G401.6 (cell line): Measurements from ENCODE around the gene TP53TG5.
"Not testable (repeated sequence)": the region's sequence is repeated elsewhere in the genome, so short reads cannot be mapped to it uniquely, and the experiment has no call there.

Source experiments
- FAIRE-seq: peaks from 2 replicates; lab custom pipeline; 2012; peaks lifted over from hg19 to GRCh38; lab: Jason Lieb, UNC

TP53TG5 gene

DNA sequence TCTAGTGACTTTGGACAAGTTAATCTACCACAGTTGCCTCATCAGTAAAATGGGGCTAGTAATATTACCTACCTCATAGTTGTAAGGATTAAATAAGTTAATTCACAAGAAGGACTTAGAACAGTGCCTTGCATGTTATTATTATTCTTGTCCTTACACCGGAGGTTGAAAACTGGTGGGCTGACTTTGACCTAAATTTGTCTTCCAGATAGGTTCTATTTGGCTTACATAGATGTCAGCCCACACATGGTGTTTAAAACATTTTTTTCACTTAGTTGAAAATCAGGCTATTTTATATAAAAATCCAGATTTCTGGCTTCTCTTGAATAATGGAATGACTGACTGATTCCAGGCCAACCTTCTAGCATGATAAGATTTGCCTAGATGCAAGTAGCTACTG is 11.9 kb downstream of the TP53TG5 start:
- FAIRE-seq = no peak

DNA sequence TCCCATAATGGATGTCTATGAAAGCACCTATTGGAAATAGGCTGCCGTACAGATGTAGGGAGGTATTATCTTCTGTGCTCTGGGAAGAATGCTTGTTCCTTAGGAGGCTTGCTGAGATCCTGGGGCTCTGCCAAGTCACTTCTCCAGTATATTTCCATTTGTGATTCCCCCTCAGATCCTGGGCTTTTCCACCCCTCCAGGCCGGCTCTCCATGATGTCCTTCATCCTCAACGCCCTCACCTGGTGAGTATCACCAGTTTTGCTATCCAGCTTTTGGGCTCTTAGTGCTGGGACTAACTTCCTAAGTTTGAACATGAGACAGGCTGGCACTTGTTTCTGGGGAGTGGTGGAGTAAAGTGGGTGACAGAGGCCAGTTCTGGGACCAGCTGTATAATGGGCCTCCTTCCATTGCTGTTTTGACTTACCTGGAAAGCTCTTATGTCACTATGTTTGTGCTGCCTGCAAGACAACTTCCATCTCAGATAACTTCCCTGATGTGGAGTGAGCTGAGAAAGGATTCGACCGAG is 12.6 kb downstream of the TP53TG5 start:
- no peak for FAIRE-seq

DNA sequence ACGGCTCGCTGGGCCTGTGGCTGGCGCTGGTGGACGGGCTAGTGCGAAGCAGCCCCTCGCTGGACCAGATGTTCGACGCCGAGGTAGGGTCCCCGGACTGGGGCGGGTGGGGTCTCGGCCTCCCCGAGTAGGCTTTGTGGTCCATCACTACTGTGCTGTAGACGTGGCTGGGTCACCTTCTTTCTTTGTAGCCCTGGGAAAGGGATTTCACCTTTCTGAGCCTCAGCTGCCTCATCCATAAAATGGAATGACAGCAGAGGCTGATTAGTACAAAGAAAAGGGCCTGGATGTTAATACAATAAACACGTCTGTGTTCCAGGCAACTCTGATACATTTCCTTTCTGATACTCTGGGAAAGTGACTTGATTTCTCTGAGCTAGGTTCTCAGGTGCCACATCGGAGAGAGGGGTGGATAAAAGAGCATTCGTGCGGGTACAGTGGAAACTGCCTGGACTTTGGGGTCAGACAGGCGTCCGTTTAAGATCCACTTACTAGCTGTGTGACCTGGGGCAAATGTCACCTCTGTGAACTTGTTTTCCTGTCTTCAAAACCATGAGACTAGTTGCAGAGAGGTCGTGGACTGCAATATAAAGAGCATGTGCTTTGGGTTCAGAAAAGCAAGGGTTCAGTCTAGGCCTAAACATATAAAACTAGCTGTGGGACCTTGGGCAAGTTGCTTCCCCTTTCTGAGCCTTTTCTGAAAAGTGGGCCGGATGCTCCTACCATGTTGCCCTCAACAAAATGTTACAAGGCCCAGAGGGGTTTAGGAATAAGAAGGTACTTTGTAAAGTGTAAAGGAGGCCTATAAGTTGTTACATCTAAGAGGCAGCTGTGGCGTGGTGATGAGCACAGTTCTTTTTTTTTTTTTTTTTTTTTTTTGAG is 14.3 kb downstream of the TP53TG5 start:
- FAIRE-seq = no peak

DNA sequence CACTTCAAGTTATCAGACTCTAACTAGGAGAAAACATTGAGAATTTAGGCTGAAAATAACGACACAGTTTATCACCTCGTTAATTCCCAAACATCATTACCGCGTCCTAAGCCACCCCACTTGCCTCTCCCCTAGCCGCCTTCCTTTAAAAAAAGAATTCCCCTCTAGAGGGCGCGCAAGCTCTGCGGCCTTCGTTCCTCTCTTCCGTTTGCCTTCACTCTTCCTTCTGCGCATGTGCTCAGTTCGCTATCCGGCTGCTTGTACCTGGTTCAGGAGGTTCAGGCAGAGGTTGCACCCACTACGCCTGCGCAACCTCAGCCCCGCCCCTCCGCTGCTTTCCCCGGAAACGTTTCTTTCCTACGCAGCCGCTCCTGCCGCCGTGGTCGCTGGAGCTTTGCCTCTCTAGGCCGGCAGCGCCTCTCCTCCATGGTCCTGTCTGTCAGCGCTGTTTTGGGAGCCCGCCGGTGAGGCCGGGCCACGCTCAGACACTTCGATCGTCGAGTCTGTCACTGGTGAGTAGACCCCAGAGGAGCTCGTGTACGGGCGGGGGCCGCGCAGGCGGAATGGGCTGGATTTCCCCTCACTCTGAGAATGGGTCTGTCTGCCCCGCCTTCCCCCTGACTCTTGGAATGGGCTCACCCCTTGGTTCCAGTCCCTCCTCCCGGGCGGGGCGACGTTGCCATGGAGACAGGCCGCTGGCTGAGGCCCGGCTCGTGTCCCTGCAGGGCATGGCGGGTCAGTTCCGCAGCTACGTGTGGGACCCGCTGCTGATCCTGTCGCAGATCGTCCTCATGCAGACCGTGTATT is 15.1 kb downstream of the TP53TG5 start, which contains the start of gene SYS1:
TSS of gene SYS1 (plus strand) at position 353 of the 807 bp plus-strand sequence. CDS start at position 729, 376 bp downstream.
- FAIRE-seq = peak; percentile 93

DNA sequence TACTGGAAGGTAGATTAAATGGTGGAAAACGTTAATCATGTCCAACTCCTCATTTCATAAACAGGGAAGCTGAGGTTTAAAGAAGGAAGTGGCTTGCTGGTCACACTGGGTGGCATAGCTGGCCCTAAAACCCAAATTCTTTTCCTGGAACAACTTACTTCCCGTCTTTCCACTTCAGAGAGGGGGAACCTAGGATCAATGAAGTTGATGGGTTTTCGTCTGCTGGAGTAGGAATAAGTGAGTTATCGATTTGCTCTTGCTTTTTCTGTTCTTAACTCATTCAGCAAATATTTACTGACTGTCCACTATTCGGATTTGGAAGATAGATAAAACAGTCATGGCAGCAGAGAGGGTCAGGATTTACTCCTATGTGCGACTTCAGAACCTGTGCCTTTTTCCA is 16.3 kb downstream of the TP53TG5 start:
- no peak for FAIRE-seq

DNA sequence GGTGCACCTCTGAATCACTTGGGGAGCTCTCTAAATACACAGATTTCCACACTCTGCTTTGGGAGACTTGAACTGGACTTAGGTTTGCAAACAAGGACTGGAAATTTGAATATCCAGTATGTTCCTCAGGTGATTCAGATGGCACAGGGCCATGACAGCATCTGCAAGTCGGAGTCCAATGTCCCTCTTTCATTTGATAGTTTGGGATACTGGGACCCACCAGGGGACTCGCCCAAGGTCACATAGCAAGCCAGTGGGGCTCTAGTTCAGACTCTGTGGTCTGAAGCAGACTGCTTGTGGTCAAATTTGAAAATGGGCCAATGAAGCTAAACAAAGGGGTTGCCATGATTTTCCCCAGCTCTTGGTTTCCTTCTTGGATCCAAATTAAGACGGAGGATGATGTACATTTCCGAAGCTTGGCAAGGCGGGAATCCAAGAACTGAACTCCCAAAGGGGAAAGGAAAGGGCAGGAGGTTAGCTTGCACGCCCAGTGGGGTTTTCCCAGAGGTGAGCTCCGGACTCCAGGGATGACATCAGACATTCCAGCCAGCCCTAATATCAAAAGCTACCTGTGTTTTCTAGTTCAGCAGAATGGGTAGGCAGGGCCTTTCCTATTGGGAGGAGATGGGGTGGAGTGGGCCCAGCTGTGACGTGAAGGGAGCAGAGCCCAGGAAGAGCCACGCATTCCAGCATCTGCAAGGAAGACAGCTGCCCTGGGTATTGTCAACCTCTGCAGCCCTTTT is 18.5 kb downstream of the TP53TG5 start:
- FAIRE-seq = no peak

DNA sequence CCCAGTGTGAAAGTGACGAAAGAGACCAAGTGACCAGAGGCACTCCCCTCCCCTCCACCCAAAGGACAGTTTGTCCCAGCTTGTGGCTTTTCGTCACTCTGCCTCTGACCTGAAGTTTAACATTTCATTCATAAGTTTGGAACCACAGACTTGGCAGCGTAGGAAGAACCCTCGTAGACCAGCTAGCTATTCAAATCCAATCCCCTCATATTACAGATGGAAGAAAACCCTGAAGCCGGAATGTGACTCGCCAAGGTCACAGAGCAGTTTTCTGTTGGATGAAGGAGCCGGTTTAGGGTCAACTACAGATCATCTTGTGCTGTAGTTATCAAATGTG is 19.1 kb downstream of the TP53TG5 start:
- FAIRE-seq = no peak

DNA sequence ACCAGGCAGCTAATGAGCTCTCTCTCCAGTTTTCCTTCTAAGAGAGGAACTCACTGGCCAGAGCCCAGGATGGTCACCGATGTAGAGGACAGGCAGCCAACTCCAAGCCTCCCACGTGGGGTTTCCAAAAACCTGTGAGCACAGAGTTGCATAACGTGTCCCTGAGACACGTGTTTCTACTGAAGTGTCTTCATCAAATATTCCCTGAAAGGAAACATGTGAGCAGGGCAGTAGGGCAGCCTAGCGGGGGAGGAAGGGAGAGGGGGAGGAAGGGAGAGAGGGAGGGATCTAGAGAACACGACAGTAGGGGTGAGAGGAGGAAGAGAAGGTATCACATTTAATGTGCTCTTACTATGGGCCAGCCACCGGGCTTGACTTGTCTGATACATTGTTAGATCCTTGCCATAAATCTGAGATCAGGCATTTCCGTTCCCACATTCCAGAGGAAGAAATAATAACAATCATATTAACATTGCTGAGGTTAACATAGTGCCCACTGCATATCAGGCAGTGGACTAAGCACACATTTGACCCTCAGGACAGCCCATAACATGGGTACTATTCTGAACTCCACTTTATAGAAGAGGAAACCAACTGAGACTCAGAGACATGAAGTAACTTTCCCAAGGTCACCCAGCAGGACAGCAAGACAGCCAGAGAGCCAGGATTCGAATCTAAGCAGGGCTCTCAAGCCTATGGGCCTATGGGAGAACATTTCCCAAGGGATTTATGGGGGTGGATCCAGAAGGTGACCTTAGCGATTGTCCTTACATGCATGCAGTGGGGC is 19.6 kb downstream of the TP53TG5 start:
- FAIRE-seq = no peak

DNA sequence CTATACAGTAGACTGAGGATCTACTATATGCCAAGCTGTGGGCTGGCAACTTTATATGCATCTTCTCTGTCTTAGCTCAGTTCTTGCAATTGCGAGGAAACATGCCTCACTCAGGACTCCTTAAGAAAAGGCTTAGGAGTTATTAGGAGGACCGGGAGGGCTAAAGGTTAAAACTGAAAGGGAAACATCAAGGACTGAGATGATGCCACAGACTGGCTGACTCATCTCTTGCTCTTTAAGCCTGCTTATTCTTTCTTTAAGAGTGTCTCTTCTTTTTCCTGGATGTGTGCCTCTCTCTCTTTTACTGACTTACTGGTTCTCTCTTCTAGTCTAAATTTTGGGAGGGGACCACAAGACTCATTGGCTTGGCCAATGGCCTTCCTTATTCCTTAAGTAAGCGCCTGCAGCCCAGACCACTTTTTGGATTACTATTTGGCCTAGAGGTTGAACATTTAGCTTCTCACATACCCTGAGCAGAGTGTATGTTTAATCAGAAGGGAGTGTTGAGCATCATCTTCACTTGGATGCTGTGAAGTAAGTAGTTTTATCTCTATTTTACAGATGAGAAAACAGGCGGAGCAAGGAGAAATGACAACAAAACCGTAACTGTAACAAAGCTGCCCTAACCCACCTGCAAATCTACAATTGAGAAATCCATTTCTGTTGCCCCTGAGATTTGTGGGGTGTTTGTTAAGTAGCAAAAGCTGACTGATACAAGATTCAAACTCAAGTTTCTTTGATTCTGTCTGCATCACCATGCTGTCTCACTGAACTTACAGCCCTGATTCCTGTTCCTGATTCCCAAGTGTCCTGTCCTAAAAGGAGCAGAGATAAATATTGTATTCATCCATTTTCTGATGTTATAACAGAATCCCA is 22.7 kb downstream of the TP53TG5 start:
- no peak for FAIRE-seq

DNA sequence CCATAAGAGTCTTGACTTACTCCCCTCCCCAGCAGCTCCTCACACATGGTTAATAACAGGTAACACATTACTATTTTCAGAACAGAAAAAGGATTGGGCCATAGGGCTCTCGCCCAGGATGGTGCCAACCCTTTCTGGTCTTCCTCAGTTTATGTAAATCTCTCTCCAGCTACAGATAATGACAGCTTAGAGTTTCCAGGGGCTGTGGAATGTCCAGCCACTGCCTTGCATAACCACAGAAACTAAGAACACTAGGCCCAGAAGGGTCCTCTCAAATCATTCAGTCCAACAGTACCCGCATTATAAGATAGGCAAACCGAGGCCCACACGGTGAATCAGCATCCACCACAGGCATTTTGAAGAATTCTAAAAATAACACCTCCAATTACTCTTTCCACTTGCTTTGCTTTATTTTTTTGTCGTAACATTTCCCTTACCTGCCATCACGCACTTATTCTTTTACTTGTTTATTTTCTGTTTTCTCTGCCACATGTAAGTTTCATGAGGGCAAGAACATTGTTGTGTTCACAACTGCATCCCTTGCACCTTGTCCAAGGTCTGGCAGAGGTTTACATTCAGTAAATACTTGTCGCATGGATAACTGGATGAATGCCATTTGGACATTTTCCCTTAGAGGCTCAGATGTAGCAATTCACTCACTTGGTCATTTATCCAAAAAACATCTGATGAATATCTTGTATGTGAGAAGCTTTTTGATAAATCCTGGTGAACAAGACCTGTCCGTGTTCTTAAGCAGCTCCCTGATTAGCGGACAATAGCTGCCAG is 23.5 kb downstream of the TP53TG5 start:
- FAIRE-seq = no peak

DNA sequence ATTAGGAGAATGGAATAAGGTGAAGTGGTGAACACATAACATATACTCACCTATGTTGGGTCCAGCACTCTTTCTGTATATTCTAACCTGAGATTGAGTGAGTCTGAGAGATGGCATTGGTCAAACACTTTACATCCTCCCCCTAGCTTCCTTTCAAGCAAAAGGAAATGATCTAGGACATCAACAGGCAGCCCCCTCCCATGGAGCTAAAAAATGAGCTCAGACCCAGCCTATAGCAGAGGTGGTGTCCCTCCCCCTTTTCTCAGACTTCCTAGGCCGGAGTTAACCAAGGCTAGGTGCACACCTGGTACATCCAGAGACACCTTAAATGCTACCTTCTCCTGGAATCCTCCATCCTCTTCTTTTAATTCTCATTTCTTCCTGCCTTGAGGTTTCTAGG is 24.4 kb downstream of the TP53TG5 start:
- no peak for FAIRE-seq

DNA sequence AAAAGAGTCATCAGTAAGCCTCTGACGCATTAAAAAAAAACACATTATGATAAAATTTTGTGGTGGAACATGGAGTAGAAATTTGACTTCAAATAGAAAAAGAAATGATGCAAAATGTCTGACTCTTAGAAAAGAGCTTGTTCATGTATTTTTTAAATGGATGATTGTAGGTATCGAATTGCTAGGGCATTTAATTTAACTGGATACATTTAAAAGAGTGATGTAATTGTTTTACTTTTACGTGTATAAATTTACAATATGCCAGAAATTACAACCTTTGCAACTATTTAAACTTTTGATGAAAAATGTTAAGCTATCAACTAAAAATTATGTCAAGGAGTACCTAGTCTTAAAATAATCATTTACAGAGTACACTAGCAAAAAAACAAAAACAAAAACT is 25.4 kb downstream of the TP53TG5 start:
- FAIRE-seq = no peak

DNA sequence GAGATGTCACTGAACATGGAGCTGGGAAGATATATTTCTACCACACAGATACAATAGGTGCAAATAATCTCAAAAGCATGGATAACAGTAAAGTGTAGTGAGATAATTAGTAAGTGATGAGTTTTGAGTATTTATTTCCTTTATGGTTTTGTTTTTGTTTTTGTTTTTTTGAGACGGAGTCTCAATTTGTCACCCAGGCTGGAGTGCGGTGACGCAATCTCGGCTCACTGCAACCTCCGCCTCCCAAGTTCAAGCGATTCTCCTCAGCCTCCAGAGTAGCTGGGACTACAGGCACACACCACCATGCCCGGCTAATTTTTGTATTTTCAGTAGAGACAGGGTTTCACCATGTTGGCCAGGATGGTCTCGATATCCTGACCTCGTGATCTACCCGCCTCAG is 27.3 kb downstream of the TP53TG5 start:
- not testable (repeated sequence) for FAIRE-seq

DNA sequence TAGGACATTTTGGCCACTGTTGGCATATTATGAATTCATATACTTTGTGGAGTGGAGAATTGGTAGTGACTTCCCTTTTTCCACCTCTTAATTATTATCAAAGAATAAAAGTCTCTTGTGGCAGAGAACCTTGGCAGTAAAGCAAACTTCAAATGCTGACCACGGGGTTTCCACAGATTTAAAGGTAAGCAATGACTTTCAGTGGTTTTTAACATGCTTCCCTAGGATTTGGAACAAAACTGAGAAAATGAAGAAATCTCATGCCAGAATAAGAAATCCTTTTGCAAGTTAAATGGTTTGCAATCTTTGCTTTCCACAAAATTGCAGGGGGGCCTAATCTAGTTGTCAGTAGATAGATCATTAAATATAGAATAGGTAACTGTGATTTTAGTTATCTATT is 27.9 kb downstream of the TP53TG5 start:
- FAIRE-seq = no peak

DNA sequence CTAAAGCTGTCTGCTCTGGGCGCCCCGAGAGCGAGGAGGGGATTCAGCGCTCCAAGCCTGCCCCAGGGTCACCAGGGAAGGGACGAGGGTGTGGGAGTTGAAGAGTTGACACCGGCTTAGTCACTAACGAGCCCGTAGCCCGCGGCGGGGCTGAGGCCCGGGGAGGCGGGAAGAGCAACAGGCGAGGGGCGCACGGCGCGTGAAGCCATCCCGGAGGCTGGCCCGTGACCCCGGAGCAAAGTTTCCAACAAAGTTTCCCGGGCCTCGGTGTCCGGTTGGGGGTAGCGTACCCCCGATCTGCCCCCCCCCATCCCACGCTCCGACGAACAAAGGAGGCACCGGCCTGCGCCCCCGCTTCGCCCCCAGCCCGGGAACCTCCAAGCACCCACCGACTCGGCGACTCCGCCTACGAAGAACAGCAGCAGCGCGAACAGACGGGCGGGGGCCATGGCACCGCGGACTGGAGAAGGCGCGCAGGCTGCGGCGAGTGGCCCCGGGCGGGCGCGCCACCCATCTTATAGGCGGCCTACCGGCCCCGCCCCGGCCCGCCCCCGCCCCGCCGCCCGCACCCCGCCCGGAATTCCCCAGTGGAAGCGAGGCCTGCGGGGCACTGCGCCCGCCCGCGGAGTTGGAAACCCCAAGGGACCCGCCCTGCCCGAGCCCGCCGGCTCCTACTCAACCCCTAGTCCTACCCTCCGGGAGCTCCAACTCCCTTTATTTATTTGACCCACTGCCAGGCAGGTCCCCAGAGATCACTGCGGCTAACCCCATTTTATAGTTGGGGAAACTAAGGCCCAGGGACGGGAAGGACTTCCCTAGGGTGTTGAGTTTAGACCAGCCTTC is 30.0 kb downstream of the TP53TG5 start, which contains the start of gene SDC4:
TSS of gene SDC4 (minus strand) at position 489 of the 843 bp plus-strand sequence. CDS start at position 449, 40 bp downstream.
- no peak for FAIRE-seq

DNA sequence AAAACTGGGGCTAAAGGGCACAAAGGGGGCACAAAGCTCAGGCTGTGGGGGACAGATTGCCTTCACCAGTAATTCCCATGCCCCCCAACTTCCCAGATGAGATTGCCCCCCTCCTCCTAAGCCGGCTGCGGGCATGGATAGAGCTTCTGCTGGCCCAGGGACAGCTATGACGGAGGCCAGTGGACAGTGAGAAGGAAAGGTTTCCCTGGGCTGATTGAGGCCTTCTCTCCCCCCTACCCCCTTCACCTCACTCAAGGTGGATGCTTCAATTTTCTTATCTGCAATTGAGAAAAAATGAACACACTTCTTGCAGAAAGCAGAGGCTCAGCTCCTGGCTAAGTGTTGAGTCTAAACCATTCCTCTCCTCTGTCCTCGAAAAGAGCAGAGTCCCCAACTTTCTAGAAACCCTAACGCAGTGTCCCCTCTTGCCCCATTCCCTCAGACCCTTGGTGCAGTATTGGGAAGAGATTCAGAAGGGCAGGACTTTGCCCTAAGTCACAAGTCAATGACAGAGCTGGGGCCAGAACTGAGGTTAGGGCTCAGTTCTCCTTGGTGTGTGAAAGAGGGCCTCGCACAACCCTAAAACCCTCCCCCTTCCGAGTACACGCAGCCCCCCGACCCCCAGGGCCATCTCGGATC is 30.7 kb downstream of the TP53TG5 start:
- FAIRE-seq = no peak

DNA sequence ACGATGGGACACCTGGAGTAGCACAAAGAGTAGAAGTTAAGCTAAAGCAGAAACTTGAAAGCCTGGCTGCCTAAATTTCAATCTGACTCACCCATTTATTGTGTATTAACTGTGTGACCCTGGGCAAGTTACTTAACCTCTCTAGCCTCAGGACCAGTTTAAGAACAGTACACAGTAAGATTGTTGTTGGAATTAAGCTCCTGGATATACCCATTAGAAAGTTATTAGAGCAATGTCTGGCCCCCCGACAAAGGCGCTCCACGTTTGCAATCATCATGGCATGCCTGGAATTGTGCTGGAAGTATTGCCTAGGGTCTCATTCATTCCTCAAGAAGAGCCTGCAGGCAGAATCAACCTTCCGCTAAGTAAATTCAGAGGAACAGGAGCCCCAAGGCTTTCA is 31.3 kb downstream of the TP53TG5 start:
- no peak for FAIRE-seq

DNA sequence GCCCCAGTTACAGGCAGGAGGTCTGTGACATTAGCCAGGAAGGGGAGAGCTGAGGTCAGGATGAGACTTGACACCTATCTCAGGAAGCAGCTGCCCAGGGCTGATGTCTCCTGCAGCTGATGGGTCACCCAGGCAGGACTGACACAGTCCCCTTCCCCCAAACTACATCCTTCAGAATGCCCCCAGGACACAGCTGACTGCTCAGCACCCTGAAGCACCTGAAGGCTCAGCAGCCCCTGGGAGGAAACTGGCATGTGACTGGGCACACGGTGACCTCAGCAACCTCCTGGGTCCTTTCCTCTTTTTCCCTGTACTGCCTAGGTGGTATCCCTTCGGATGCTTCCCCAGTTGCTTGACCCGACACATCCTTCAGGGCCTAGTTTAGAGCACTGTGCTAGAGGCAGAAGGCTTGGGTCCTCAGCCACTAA is 31.8 kb downstream of the TP53TG5 start:
- FAIRE-seq = no peak
